PC-9 (cell line): ENCODE measurements around the gene FFAR3.

Source experiments
- CTCF ChIP-seq: fragments of 200-600 bp; sonication (generic); conservative IDR thresholded peaks from 2 replicates; pipeline ENCODE4 v1.6.1; 2017; ENCODE audit warnings: mixed run types, antibody characterized with exemption, mild to moderate bottlenecking, moderate library complexity
- EZH2 ChIP-seq: fragments of 200-600 bp; sonication (generic); IDR thresholded peaks from 2 replicates; pipeline ENCODE4 v1.8.0; 2017; ENCODE audit warnings: antibody characterized with exemption, low read depth

- TF ChIP-seq CTCF (no peak), EZH2 (no peak)
Measured at GRCh38 chr19:35381926-35382325, 23.7 kb downstream of the FFAR3 start.
